ENCODE measurements around the gene MEST.
"Not testable (repeated sequence)": the region's sequence is repeated elsewhere in the genome, so short reads cannot be mapped to it uniquely, and the experiment has no call there.

DNA sequence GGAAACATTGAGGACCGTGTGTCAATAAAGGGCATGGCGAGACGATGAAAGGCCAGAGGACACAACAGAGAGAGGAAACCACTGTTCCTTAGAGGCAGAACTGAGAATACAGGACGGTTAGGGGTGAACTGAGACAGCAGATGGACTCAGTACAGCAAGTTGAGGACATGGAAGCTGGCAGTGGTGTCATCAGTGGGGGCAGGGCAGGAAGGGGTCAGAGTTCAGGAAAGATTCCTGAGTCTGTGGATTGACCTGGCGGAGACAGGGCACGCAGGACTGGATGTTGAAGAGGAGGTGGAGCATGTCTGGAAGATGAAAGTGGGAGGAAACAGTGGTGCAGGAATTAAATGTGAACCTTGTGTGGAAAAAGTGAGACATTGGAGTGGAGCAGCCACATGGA is 46.0 kb downstream of the MEST start:
- TF ChIP-seq, protein P1, sequence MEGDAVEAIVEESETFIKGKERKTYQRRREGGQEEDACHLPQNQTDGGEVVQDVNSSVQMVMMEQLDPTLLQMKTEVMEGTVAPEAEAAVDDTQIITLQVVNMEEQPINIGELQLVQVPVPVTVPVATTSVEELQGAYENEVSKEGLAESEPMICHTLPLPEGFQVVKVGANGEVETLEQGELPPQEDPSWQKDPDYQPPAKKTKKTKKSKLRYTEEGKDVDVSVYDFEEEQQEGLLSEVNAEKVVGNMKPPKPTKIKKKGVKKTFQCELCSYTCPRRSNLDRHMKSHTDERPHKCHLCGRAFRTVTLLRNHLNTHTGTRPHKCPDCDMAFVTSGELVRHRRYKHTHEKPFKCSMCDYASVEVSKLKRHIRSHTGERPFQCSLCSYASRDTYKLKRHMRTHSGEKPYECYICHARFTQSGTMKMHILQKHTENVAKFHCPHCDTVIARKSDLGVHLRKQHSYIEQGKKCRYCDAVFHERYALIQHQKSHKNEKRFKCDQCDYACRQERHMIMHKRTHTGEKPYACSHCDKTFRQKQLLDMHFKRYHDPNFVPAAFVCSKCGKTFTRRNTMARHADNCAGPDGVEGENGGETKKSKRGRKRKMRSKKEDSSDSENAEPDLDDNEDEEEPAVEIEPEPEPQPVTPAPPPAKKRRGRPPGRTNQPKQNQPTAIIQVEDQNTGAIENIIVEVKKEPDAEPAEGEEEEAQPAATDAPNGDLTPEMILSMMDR (optimal IDR thresholded peaks at IDR 0.05 in 1 of 3, IDR thresholded peaks at IDR 0.05 in 1 of 3, conservative IDR thresholded peaks at IDR 0.05 in 1 of 3; ENCODE audit: extremely low read depth in 1 of 3, insufficient read depth in 2 of 3, low read length in 3 of 3), result not testable (repeated sequence)
- not testable (repeated sequence) for TF ChIP-seq EZH2 (IDR thresholded peaks at IDR 0.05; ENCODE audit: low read length)
